H9 (cell line): ENCODE data around the gene PCDHGA10. TPM values are rescaled to one million over a fixed set of nuclear protein-coding genes. Genes with fewer than 3 reads are reported as not detected.
A peak's percentile ranks its signal among the peaks of the same experiment; 100 is the strongest.

ENCODE experiments used
- DNase-seq: peaks from one replicate; pipeline ENCODE4 v3.0.0-alpha.2; 2017
- H2AFZ ChIP-seq: one replicate; pipeline ENCODE4 v1.6.1; 2013; ENCODE audit warnings: mild to moderate bottlenecking, low read length, control low read depth, moderate library complexity
- H2AK5ac ChIP-seq: 2 replicates; pipeline ENCODE4 v1.6.1; 2013; ENCODE audit warnings: low read length, control low read depth, mixed read lengths; ENCODE audit not compliant: insufficient read length
- H2BK120ac ChIP-seq: one replicate; pipeline ENCODE4 v1.6.1; 2013; ENCODE audit warnings: low read depth, mild to moderate bottlenecking, low read length, control low read depth, inconsistent platforms; ENCODE audit not compliant: poor library complexity, severe bottlenecking
- H2BK12ac ChIP-seq: 2 replicates; pipeline ENCODE4 v1.6.1; 2013; ENCODE audit warnings: low read length, control low read depth, mixed read lengths, low read depth; ENCODE audit not compliant: insufficient read length
- H2BK15ac ChIP-seq: 2 replicates; pipeline ENCODE4 v1.6.1; 2013; ENCODE audit warnings: low read depth, low read length, control low read depth
- H2BK20ac ChIP-seq: one replicate; pipeline ENCODE4 v1.6.1; 2013; ENCODE audit warnings: low read depth, mild to moderate bottlenecking, low read length, control low read depth, inconsistent platforms; ENCODE audit not compliant: poor library complexity, severe bottlenecking
- H2BK5ac ChIP-seq: 2 replicates; pipeline ENCODE4 v1.6.1; 2013; ENCODE audit warnings: low read length, control low read depth, mixed read lengths; ENCODE audit not compliant: insufficient read length
- H3K14ac ChIP-seq: 2 replicates; pipeline ENCODE4 v1.6.1; 2013; ENCODE audit warnings: low read length, control low read depth; ENCODE audit not compliant: insufficient read depth
- H3K18ac ChIP-seq: 2 replicates; pipeline ENCODE4 v1.6.1; 2013; ENCODE audit warnings: low read depth, mild to moderate bottlenecking, mixed read lengths, low read length, control low read depth; ENCODE audit not compliant: insufficient read length
- H3K23ac ChIP-seq: 2 replicates; pipeline ENCODE4 v1.6.1; 2013; ENCODE audit warnings: low read length, control low read depth, mixed read lengths, low read depth; ENCODE audit not compliant: insufficient read length
- H3K23me2 ChIP-seq: 2 replicates; pipeline ENCODE4 v1.6.1; 2013; ENCODE audit warnings: low read depth, mild to moderate bottlenecking, mixed read lengths, low read length, control low read depth; ENCODE audit not compliant: insufficient read length, poor library complexity, severe bottlenecking
- H3K27ac ChIP-seq: 2 replicates; pipeline ENCODE4 v1.5.1; 2013; ENCODE audit warnings: low read length, control low read depth, mixed read lengths, low read depth; ENCODE audit not compliant: insufficient read length
- H3K27me3 ChIP-seq: 2 replicates; pipeline ENCODE4 v1.6.1; 2013; ENCODE audit warnings: low read length, control low read depth, inconsistent platforms; ENCODE audit not compliant: insufficient read depth
- H3K4ac ChIP-seq: 2 replicates; pipeline ENCODE4 v1.6.1; 2013; ENCODE audit warnings: low read depth, mild to moderate bottlenecking, control low read depth, inconsistent platforms, low read length, moderate library complexity
- H3K4me1 ChIP-seq: 2 replicates; pipeline ENCODE4 v1.6.1; 2013; ENCODE audit warnings: low read length, control low read depth, inconsistent platforms; ENCODE audit not compliant: insufficient read depth
- H3K4me2 ChIP-seq: 2 replicates; pipeline ENCODE4 v1.6.1; 2013; ENCODE audit warnings: low read length, control low read depth, mixed read lengths; ENCODE audit not compliant: insufficient read length, insufficient read depth
- H3K56ac ChIP-seq: 2 replicates; pipeline ENCODE4 v1.6.1; 2013; ENCODE audit warnings: low read depth, mild to moderate bottlenecking, mixed read lengths, low read length, control low read depth; ENCODE audit not compliant: insufficient read length
- H3K79me1 ChIP-seq: 2 replicates; pipeline ENCODE4 v1.6.1; 2013; ENCODE audit warnings: low read depth, mild to moderate bottlenecking, moderate library complexity, low read length, control low read depth, inconsistent platforms; ENCODE audit not compliant: insufficient read depth, poor library complexity, severe bottlenecking
- H3K79me2 ChIP-seq: 2 replicates; pipeline ENCODE4 v1.6.1; 2013; ENCODE audit warnings: low read length, control low read depth, inconsistent platforms; ENCODE audit not compliant: insufficient read depth
- H3K9ac ChIP-seq: 2 replicates; pipeline ENCODE4 v1.6.1; 2013; ENCODE audit warnings: low read length, control low read depth, mixed read lengths; ENCODE audit not compliant: insufficient read length; ENCODE audit errors: extremely low read depth
- H3K9me3 ChIP-seq: one replicate; pipeline ENCODE4 v1.6.1; 2013; ENCODE audit warnings: low read depth, low read length, inconsistent platforms; ENCODE audit not compliant: control insufficient read depth
- H3T11ph ChIP-seq: one replicate; pipeline ENCODE4 v1.6.1; 2013; ENCODE audit warnings: mild to moderate bottlenecking, low read length, control low read depth, inconsistent platforms
- H4K20me1 ChIP-seq: one replicate; pipeline ENCODE4 v1.6.1; 2013; ENCODE audit not compliant: control insufficient read depth, insufficient read length, insufficient read depth
- H4K5ac ChIP-seq: 2 replicates; pipeline ENCODE4 v1.6.1; 2013; ENCODE audit warnings: low read depth, mild to moderate bottlenecking, mixed read lengths, low read length, control low read depth; ENCODE audit not compliant: insufficient read length
- H4K8ac ChIP-seq: replicated peaks from 2 replicates; pipeline ENCODE4 v1.6.1; 2013; ENCODE audit warnings: low read length, control low read depth, mixed read lengths, low read depth; ENCODE audit not compliant: insufficient read length
- H4K91ac ChIP-seq: 2 replicates; pipeline ENCODE4 v1.6.1; 2013; ENCODE audit warnings: low read depth, mild to moderate bottlenecking, moderate library complexity, mixed read lengths, low read length, control low read depth; ENCODE audit not compliant: insufficient read length
- H3K27ac Mint-ChIP-seq, 3 experiments: 2 replicates in 2 of 3; 3 replicates in 1 of 3; pipeline ENCODE4 v1.8.0; 2020 to 2021; ENCODE audit warnings: mixed read lengths in 3 of 3, mild to moderate bottlenecking in 1 of 3, moderate library complexity in 1 of 3
- H3K27me3 Mint-ChIP-seq: 2 replicates; pipeline ENCODE4 v1.8.0; 2021; ENCODE audit warnings: low read depth, mild to moderate bottlenecking, moderate library complexity, mixed read lengths
- H3K36me3 Mint-ChIP-seq, 3 experiments: 2 replicates in 2 of 3; 3 replicates in 1 of 3; pipeline ENCODE4 v1.8.0; 2020 to 2021; ENCODE audit warnings: low read depth in 3 of 3, mixed read lengths in 3 of 3; ENCODE audit not compliant: insufficient read depth in 1 of 3
- H3K4me1 Mint-ChIP-seq, 2 experiments: 2 replicates each; pipeline ENCODE4 v1.8.0; 2020; ENCODE audit warnings: mixed read lengths in 2 of 2
- H3K4me3 Mint-ChIP-seq, 2 experiments: 2 replicates in 1 of 2; 3 replicates in 1 of 2; pipeline ENCODE4 v1.8.0; 2020 to 2021; ENCODE audit warnings: mild to moderate bottlenecking in 2 of 2, mixed read lengths in 2 of 2, moderate library complexity in 1 of 2
- H3K9me3 Mint-ChIP-seq, 2 experiments: 2 replicates in 1 of 2; 3 replicates in 1 of 2; pipeline ENCODE4 v1.8.0; 2020; ENCODE audit warnings: mild to moderate bottlenecking in 2 of 2, mixed read lengths in 2 of 2, moderate library complexity in 1 of 2
- CTCF ChIP-seq: fragments of 200-600 bp; sonication (generic); conservative IDR thresholded peaks from 3 replicates; pipeline ENCODE4 v1.8.0; 2021; ENCODE audit warnings: antibody characterized with exemption, mild to moderate bottlenecking
- WGBS: extraction: QIAGEN DNeasy Blood & Tissue Kit; methylation state at CpG from one replicate; pipeline ENCODE4 v1.1.7; 2013; ENCODE audit warnings: missing lambda C conversion rate, low lambda C conversion rate, mixed read lengths; ENCODE audit not compliant: insufficient read length; ENCODE audit errors: extremely low coverage; 5-methylcytosine and 5-hydroxymethylcytosine counted together
- total RNA-seq: library from RNA; stranded (reverse); gene quantifications from 2 replicates; pipeline ENCODE4 v1.2.1, GENCODE V29; 2021

PCDHGA10 gene
- total RNA-seq, 1 experiment from 2014 or later: 15.1 TPM

GRCh38 chr5:141402553-141403243, 10.1 kb upstream of the PCDHGA10 start, which contains the start of gene PCDHGA9:
Gene PCDHGA9 (plus strand): TSS chr5:141402778. CDS start chr5:141402953, 175 bp downstream.
- no peak within 1 kb of the TSS for H3T11ph ChIP-seq
- no peak within 1 kb of the TSS for H4K5ac ChIP-seq
- no peaks in the 10 kb centered on the region for H3K4me1 ChIP-seq
- DNase-seq: no peak
- H3K23me2 ChIP-seq: no peaks in the 10 kb centered on the region
- no peak within 1 kb of the TSS for H2AK5ac ChIP-seq
- no peak within 1 kb of the TSS for H3K4me3 Mint-ChIP-seq
- H3K56ac ChIP-seq: no peak within 1 kb of the TSS
- no peaks in the 10 kb centered on the region for H4K20me1 ChIP-seq
- no peak within 1 kb of the TSS for H3K4me2 ChIP-seq
- no peak within 1 kb of the TSS for H3K23ac ChIP-seq
- H3K9me3 Mint-ChIP-seq: peaks cover 31 to 50% of the 10 kb centered on the region in 2 experiments
- H3K9ac ChIP-seq: no peak within 1 kb of the TSS
- TF ChIP-seq CTCF: peak; percentile 56
- no peaks in the 10 kb centered on the region for H3K79me1 ChIP-seq
- no CpG with 5 or more reads among the region's 27 CpGs for WGBS
- no peak within 1 kb of the TSS for H3K27ac ChIP-seq
- no peak within 1 kb of the TSS; the same call in 1 of the 2 replicates for H3K14ac ChIP-seq
- H3K79me2 ChIP-seq: no peaks in the 10 kb centered on the region
- no peak within 1 kb of the TSS for H2BK5ac ChIP-seq
- H3K4me1 Mint-ChIP-seq: no peaks in the 10 kb centered on the region
- H2BK15ac ChIP-seq: no peak within 1 kb of the TSS
- H3K9me3 ChIP-seq: peaks cover 29% of the 10 kb centered on the region
- no peak within 1 kb of the TSS for H2AFZ ChIP-seq
- H2BK12ac ChIP-seq: no peak within 1 kb of the TSS
- H3K27me3 Mint-ChIP-seq: no peaks in the 10 kb centered on the region
- H3K27ac Mint-ChIP-seq: peak within 1 kb of the TSS in 1 of 3 experiments; percentile 25; a peak in 1 of 7 replicates
- peaks cover 17 to 31% (median 29%) of the 10 kb centered on the region in 3 experiments for H3K36me3 Mint-ChIP-seq
- H3K4ac ChIP-seq: no peak within 1 kb of the TSS
- no peak within 1 kb of the TSS for H4K91ac ChIP-seq
- no peaks in the 10 kb centered on the region for H3K27me3 ChIP-seq
- H2BK20ac ChIP-seq: no peak within 1 kb of the TSS
- H4K8ac ChIP-seq: no peak within 1 kb of the TSS
- no peak within 1 kb of the TSS for H2BK120ac ChIP-seq
- no peak within 1 kb of the TSS for H3K18ac ChIP-seq
